ENCODE data around the gene DCLRE1A.

Gene DCLRE1A

DNA sequence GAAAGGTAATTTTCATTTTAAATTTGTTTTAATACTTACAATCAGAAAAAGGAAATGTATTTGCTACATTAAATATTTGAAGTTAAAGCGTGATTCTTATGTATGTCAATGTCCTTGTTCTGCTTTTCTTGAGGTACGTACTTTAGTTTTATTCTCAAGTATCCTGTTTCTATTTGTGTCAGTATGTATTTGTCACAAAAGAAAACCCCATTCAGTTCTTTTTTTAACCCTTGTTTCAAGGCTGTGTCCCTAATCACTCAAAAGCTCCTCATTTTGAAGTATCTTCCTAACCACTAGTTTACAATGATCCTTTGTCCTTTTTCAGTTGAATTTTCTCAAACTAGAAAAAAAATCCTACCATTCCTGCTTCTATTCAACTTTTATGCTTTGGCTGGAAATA is 25.8 kb upstream of the DCLRE1A start:
- Histone ChIP-seq H3K9ac (ENCODE audit: low read depth, low read length) (no peak overlapping the region), H3K4me1 (ENCODE audit: control insufficient read depth, insufficient read depth, low read length) (no peaks in the 10 kb centered on the region), H3K36me3 (ENCODE audit: control insufficient read depth, insufficient read depth, low read length) (no peaks in the 10 kb centered on the region), H3K9me3 (ENCODE audit: control insufficient read depth, insufficient read depth, low read length) (no peaks in the 10 kb centered on the region), H3K4me3 (ENCODE audit: low read depth, low read length) (no peak overlapping the region), H3K27me3 (ENCODE audit: control insufficient read depth, insufficient read depth, low read length) (no peaks in the 10 kb centered on the region)

- Histone ChIP-seq H3K4me1 (ENCODE audit: control insufficient read depth, insufficient read depth, low read length) (no peaks in the 10 kb centered on the region), H3K4me3 (ENCODE audit: low read depth, low read length) (no peak overlapping the region), H3K27me3 (ENCODE audit: control insufficient read depth, insufficient read depth, low read length) (no peaks in the 10 kb centered on the region), H3K9me3 (ENCODE audit: control insufficient read depth, insufficient read depth, low read length) (no peaks in the 10 kb centered on the region), H3K36me3 (ENCODE audit: control insufficient read depth, insufficient read depth, low read length) (no peaks in the 10 kb centered on the region), H3K9ac (ENCODE audit: low read depth, low read length) (no peak overlapping the region)
Observed at GRCh38 chr10:113876461-113876860, 22.6 kb upstream of the DCLRE1A start.

DNA sequence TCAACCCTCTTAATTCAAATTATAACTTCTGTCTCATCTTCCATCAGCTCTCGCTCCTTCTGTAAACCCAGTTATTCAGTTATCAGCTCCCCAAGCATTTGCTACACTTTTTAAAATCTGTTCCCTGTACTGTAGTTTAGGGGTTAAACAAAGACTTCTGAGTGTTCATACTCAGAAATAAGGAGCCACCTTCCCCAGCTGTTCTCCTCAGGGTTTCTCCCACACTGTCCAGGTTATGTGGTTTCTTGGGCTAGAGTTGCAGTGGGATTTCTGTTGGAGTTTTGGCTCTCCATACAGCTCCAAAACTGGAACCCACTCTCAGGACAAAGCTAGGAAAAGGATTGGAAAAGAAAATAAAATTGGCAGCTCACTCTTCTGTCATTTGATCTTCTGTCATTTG is 21.3 kb upstream of the DCLRE1A start:
- Histone ChIP-seq H3K27me3 (ENCODE audit: control insufficient read depth, insufficient read depth, low read length) (no peaks in the 10 kb centered on the region), H3K9me3 (ENCODE audit: control insufficient read depth, insufficient read depth, low read length) (no peaks in the 10 kb centered on the region), H3K9ac (ENCODE audit: low read depth, low read length) (no peak overlapping the region), H3K4me1 (ENCODE audit: control insufficient read depth, insufficient read depth, low read length) (no peaks in the 10 kb centered on the region), H3K4me3 (ENCODE audit: low read depth, low read length) (no peak overlapping the region), H3K36me3 (ENCODE audit: control insufficient read depth, insufficient read depth, low read length) (no peaks in the 10 kb centered on the region)

GRCh38 chr10:113872139-113873030 is 18.5 kb upstream of the DCLRE1A start:
- H3K9ac ChIP-seq (ENCODE audit: low read depth, low read length): no peak overlapping the region
- no peaks in the 10 kb centered on the region for H3K4me1 ChIP-seq (ENCODE audit: control insufficient read depth, insufficient read depth, low read length)
- no peaks in the 10 kb centered on the region for H3K36me3 ChIP-seq (ENCODE audit: control insufficient read depth, insufficient read depth, low read length)
- H3K9me3 ChIP-seq (ENCODE audit: control insufficient read depth, insufficient read depth, low read length): no peaks in the 10 kb centered on the region
- no peaks in the 10 kb centered on the region for H3K27me3 ChIP-seq (ENCODE audit: control insufficient read depth, insufficient read depth, low read length)
- no peak overlapping the region for H3K4me3 ChIP-seq (ENCODE audit: low read depth, low read length)

- Histone ChIP-seq H3K36me3 (ENCODE audit: control insufficient read depth, insufficient read depth, low read length) (no peaks in the 10 kb centered on the region), H3K4me3 (ENCODE audit: low read depth, low read length) (no peak overlapping the region), H3K9me3 (ENCODE audit: control insufficient read depth, insufficient read depth, low read length) (no peaks in the 10 kb centered on the region), H3K9ac (ENCODE audit: low read depth, low read length) (no peak overlapping the region), H3K27me3 (ENCODE audit: control insufficient read depth, insufficient read depth, low read length) (no peaks in the 10 kb centered on the region), H3K4me1 (ENCODE audit: control insufficient read depth, insufficient read depth, low read length) (no peaks in the 10 kb centered on the region)
Observed at GRCh38 chr10:113869789-113870188, 15.9 kb upstream of the DCLRE1A start.

GRCh38 chr10:113867904-113868303 is 14.0 kb upstream of the DCLRE1A start:
- Histone ChIP-seq H3K4me3 (ENCODE audit: low read depth, low read length) (no peak overlapping the region), H3K9ac (ENCODE audit: low read depth, low read length) (no peak overlapping the region), H3K9me3 (ENCODE audit: control insufficient read depth, insufficient read depth, low read length) (no peaks in the 10 kb centered on the region), H3K27me3 (ENCODE audit: control insufficient read depth, insufficient read depth, low read length) (no peaks in the 10 kb centered on the region), H3K36me3 (ENCODE audit: control insufficient read depth, insufficient read depth, low read length) (no peaks in the 10 kb centered on the region), H3K4me1 (ENCODE audit: control insufficient read depth, insufficient read depth, low read length) (no peaks in the 10 kb centered on the region)

- no peaks in the 10 kb centered on the region for H3K4me1 ChIP-seq (ENCODE audit: control insufficient read depth, insufficient read depth, low read length)
- H3K4me3 ChIP-seq (ENCODE audit: low read depth, low read length): no peak overlapping the region
- H3K9me3 ChIP-seq (ENCODE audit: control insufficient read depth, insufficient read depth, low read length): no peaks in the 10 kb centered on the region
- H3K27me3 ChIP-seq (ENCODE audit: control insufficient read depth, insufficient read depth, low read length): no peaks in the 10 kb centered on the region
- no peak overlapping the region for H3K9ac ChIP-seq (ENCODE audit: low read depth, low read length)
- no peaks in the 10 kb centered on the region for H3K36me3 ChIP-seq (ENCODE audit: control insufficient read depth, insufficient read depth, low read length)
Observed at GRCh38 chr10:113866551-113867394, 12.9 kb upstream of the DCLRE1A start.

DNA sequence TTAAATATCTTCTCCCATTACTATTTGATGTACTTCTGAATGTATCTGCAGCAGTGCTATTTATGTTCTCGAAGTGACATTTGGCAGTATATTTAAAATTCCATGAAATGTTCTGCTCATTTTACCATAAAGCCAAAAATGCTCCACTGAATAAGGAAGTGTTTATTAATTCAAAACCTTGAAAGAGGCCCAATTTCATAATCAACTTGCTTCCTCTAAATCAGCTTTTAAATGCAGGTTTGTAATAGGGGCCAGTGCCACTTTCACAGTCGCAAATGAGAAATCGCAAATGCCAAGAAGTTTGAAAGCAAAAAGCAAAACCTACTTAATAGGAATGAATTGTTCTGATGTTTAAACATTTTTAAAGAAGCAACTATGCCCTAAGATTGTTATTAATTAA is 12.0 kb upstream of the DCLRE1A start:
- Histone ChIP-seq H3K9me3 (ENCODE audit: control insufficient read depth, insufficient read depth, low read length) (no peaks in the 10 kb centered on the region), H3K27me3 (ENCODE audit: control insufficient read depth, insufficient read depth, low read length) (no peaks in the 10 kb centered on the region), H3K4me1 (ENCODE audit: control insufficient read depth, insufficient read depth, low read length) (no peaks in the 10 kb centered on the region), H3K36me3 (ENCODE audit: control insufficient read depth, insufficient read depth, low read length) (no peaks in the 10 kb centered on the region), H3K9ac (ENCODE audit: low read depth, low read length) (no peak overlapping the region), H3K4me3 (ENCODE audit: low read depth, low read length) (no peak overlapping the region)

DNA sequence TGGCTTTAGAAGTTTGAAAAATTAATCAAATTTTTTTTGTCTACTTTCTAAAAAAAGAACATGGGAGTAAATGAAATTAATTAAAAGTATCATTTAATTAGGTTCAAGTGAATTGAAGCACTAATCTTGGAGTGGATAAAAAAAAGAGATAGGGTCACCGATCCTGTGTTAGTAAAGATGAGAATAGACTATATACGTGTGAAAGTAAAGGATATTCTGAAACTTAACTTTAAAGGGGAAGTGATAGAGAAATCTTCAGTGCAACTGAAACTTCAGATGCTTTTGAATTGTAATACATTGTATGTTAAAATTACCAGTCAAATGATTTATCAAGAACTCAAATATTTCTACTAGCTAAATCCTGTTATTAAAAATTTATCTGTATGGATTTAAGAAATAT is 5.4 kb upstream of the DCLRE1A start:
- Histone ChIP-seq H3K36me3 (ENCODE audit: control insufficient read depth, insufficient read depth, low read length) (peaks cover 6% of the 10 kb centered on the region), H3K9ac (ENCODE audit: low read depth, low read length) (no peak overlapping the region), H3K27me3 (ENCODE audit: control insufficient read depth, insufficient read depth, low read length) (no peaks in the 10 kb centered on the region), H3K4me1 (ENCODE audit: control insufficient read depth, insufficient read depth, low read length) (no peaks in the 10 kb centered on the region), H3K4me3 (ENCODE audit: low read depth, low read length) (no peak overlapping the region), H3K9me3 (ENCODE audit: control insufficient read depth, insufficient read depth, low read length) (no peaks in the 10 kb centered on the region)

DNA sequence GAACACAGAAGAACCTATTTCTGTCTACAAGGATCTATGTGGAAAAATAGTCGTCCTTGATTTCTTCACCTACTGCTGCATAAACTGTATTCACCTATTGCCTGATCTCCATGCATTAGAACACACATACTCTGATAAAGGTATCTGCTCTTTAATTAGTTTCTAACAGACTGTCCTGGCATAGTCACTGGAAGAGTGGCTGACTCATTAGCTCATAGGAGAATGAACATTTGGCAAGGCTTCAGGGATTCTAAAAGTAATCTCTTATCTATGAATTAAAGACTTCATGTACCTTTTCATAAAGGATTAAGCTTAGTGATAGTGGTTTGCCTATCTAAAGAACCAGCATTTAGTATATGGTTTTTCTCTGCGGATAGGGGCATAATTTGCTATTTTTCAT is 4.7 kb upstream of the DCLRE1A start:
- no peaks in the 10 kb centered on the region for H3K4me1 ChIP-seq (ENCODE audit: control insufficient read depth, insufficient read depth, low read length)
- no peaks in the 10 kb centered on the region for H3K9me3 ChIP-seq (ENCODE audit: control insufficient read depth, insufficient read depth, low read length)
- no peak overlapping the region for H3K9ac ChIP-seq (ENCODE audit: low read depth, low read length)
- H3K4me3 ChIP-seq (ENCODE audit: low read depth, low read length): no peak overlapping the region
- H3K27me3 ChIP-seq (ENCODE audit: control insufficient read depth, insufficient read depth, low read length): no peaks in the 10 kb centered on the region
- peaks cover 6% of the 10 kb centered on the region for H3K36me3 ChIP-seq (ENCODE audit: control insufficient read depth, insufficient read depth, low read length)

- Histone ChIP-seq H3K4me1 (ENCODE audit: control insufficient read depth, insufficient read depth, low read length) (no peaks in the 10 kb centered on the region), H3K4me3 (ENCODE audit: low read depth, low read length) (no peak overlapping the region), H3K36me3 (ENCODE audit: control insufficient read depth, insufficient read depth, low read length) (peaks cover 6% of the 10 kb centered on the region), H3K27me3 (ENCODE audit: control insufficient read depth, insufficient read depth, low read length) (no peaks in the 10 kb centered on the region), H3K9me3 (ENCODE audit: control insufficient read depth, insufficient read depth, low read length) (no peaks in the 10 kb centered on the region), H3K9ac (ENCODE audit: low read depth, low read length) (no peak overlapping the region)
Observed at GRCh38 chr10:113857210-113857609, 3.3 kb upstream of the DCLRE1A start.

DNA sequence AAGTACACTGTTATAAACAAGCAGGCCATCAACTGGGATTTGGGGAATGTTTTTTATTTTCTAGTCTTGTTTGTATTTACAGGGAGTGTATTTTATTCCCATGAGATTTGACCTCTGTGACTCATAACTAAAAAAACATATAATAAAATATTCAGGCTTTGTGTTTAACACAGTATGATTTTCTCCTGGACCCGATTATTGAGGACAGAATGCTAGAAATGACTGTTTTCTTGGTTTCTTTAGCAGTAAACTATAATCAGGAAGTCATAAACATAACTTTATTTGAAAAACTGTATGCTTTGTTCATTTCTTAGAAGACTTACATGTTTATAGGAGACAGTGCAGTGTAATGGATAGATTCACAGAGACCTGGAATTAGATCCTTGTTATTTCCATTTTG is 2.7 kb upstream of the DCLRE1A start:
- Histone ChIP-seq H3K27me3 (ENCODE audit: control insufficient read depth, insufficient read depth, low read length) (no peaks in the 10 kb centered on the region), H3K9me3 (ENCODE audit: control insufficient read depth, insufficient read depth, low read length) (no peaks in the 10 kb centered on the region), H3K36me3 (ENCODE audit: control insufficient read depth, insufficient read depth, low read length) (peaks cover 6% of the 10 kb centered on the region), H3K9ac (ENCODE audit: low read depth, low read length) (no peak overlapping the region), H3K4me3 (ENCODE audit: low read depth, low read length) (no peak overlapping the region), H3K4me1 (ENCODE audit: control insufficient read depth, insufficient read depth, low read length) (peaks cover 2% of the 10 kb centered on the region)
